HuH-7 (cell line): ENCODE results near the gene RABEPK.
"Not testable (repeated sequence)": the region's sequence is repeated elsewhere in the genome, so short reads cannot be mapped to it uniquely, and the experiment has no call there.

Source experiments
- DNase-seq: peaks from one replicate; pipeline ENCODE4 v3.0.0; 2011; ENCODE audit warnings: low spot score

The RABEPK gene, protein sequence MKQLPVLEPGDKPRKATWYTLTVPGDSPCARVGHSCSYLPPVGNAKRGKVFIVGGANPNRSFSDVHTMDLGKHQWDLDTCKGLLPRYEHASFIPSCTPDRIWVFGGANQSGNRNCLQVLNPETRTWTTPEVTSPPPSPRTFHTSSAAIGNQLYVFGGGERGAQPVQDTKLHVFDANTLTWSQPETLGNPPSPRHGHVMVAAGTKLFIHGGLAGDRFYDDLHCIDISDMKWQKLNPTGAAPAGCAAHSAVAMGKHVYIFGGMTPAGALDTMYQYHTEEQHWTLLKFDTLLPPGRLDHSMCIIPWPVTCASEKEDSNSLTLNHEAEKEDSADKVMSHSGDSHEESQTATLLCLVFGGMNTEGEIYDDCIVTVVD

DNA sequence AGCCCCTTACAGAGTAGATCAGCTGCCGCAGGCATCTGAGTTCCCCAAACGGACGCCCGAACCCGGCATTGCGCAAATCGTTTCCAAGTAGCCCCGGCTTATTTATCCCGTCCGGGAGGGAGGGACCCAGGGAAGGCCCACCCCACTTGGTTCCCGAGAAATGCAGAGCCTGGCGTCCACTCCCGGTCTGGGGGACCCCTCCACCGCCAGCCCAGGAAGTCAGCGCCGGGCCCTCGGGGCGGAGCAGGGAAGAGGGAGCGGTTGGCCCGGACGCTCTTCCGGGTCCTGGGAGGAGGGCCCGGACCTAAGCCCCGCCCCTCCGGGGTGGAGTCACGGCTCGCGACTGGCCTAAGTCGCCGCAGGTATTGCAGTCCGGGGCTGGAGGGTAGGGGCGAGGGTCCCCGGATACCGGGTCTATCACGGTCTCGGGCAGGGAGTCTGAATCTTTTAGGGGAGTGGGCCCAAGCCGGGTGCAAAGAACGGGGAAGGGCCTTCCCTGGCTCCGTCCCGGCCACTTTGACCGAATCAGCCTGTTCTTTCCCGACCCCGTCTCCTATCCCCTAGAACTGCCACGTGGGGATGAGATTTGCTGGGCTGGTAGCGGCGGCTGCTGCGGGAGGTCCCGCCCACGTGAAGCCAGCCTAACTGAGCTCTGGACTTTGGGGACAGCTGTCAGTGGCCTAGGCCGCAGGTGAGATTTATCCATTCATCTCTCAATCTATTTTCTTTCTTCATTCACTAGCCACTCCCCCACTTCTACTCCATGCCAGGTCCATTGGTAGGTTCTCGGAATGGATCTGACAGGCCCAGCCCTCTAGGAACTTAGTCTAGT, at the start of gene RABEPK:
Gene RABEPK (plus strand): TSS at position 327 of the 832 bp plus-strand sequence. CDS start 2,472 bp downstream, outside the sequence.
- peak; percentile 89 for DNase-seq

- DNase-seq: no peak
Measured at GRCh38 chr9:125151730-125152129, 48.6 kb upstream of the RABEPK start.

- no peak for DNase-seq
Measured at GRCh38 chr9:125153712-125154367, 46.5 kb upstream of the RABEPK start.

DNA sequence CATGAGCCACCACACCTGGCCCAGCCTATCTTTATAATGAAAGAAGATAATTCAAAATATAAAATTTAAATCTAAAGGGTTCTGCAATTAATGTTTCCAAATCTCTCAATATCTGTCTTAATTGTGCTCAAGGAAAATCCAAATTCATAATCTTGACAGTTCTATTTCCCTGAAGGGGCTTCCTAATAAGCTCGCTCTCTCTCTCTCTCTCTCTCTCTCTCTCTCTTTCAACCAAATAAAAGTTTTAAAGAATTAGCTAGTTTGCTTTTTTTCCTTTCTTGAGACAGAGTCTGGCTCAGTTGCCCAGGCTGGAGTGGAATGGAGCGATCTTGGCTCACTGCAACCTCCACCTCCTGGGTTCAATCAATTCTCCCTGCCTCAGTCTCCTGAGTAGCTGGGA, 43.8 kb upstream of the RABEPK start:
- no peak for DNase-seq

- no peak for DNase-seq
Measured at GRCh38 chr9:125160750-125161149, 39.6 kb upstream of the RABEPK start.

DNA sequence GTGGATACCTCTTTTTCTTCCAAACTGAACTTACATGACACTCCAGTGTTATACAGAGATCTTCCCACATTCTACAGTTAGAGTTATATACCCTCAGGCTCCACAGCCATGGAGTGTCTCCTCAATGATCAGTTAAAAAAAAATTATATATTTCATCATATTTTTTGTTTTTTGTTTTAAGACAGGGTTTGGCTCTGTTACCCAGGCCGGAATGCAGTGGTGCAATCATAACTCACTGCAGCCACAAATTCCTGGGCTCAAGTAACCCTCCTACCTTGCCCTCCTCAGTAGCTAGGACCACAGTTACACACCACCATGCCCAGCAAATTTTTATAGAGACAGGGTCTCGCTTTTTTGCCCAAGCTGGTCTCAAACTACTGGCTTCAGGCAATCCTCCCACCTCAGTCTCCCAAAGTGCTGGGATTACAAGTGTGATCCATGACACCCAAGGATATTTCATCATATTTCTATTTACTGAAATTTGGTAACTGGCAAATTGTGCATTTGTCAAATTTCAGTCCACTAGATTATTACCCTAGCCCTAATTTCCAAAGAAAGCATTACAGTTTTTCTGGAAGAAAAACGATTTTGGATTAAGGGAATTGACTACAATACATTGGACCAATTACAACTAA, 38.9 kb upstream of the RABEPK start:
- DNase-seq: no peak

- not testable (repeated sequence) for DNase-seq
Measured at GRCh38 chr9:125162891-125163290, 37.5 kb upstream of the RABEPK start.

DNA sequence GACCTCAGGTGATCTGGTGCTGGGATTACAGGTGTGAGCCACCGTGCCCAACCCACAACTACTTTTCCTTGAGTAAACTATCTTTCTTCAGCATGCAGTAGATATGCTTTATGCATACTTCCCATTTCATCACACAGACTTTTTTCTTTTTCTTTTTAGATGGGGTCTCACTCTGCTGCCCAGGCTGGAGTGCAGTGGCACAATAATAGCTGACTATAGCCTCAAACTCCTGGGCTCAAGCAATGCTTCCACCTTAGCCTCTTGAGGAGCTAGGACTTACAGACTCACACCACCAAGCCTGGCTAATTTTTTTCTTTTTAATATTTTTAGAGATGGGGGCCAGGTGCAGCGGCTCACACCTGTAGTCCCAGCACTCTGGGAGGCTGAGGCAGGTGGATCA, 33.6 kb upstream of the RABEPK start:
- no peak for DNase-seq

GRCh38 chr9:125169895-125170294, 30.4 kb upstream of the RABEPK start:
- no peak for DNase-seq

- no peak for DNase-seq
Measured at GRCh38 chr9:125172031-125172755, 28.1 kb upstream of the RABEPK start.

- no peak for DNase-seq
Measured at GRCh38 chr9:125176636-125177035, 23.7 kb upstream of the RABEPK start.

DNA sequence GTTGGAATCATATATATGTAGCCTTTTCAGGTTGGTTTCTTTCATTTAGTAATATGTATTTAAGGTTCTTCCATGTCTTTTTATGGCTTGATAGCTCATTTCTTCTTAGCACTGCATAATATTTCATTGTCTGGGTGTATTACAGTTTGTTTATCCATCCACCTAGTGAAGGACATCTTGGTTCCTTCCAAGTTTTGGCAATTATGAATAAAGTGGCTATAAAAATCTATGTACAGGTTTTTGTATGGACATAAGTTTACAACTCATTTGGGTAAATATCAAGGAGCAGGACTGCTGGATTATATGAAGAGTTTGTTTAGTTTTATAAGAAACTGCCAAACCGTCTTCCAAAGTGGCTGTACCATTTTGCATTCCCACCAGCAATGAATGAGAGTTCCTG, 22.5 kb upstream of the RABEPK start:
- DNase-seq: no peak

- DNase-seq: not testable (repeated sequence)
Measured at GRCh38 chr9:125179776-125180175, 20.6 kb upstream of the RABEPK start.

DNA sequence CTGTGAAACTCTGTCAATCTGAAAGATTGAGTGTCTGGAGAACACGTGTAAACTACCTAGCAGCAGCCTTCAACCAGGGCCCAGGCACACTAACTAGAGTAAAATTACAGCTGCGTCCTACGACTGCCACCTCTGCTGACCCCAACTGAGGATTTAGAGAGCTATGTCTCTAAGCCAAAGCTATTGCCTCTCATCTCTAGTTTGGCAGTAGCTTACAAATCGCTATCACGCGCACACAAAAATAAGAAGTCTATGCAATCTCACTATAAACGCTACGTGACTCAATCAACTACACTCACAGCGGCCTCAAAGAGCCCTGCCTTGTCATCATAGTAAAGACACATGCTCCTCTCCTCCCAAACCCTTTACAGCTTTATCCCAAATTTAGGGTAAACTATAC, 19.5 kb upstream of the RABEPK start:
- DNase-seq: no peak

- not testable (repeated sequence) for DNase-seq
Measured at GRCh38 chr9:125181756-125182155, 18.6 kb upstream of the RABEPK start.

DNA sequence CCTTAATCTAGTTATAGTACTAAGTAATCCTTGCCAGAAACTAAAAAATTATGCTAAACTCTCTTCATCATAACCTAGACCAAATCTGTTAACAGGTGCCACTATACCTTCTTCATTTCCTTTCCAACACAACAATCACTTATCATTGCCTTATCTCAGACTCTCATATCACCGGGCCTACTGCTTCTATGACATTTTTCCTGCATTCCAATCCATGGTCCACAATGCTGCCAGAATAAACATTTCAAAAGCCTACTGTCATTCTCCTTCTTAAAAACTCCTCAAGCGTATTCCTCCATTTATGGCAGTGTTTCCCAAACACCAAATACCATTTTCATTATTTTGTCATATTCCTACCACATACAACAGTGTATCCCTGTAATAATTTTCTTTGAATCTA, 17.3 kb upstream of the RABEPK start:
- no peak for DNase-seq

DNA sequence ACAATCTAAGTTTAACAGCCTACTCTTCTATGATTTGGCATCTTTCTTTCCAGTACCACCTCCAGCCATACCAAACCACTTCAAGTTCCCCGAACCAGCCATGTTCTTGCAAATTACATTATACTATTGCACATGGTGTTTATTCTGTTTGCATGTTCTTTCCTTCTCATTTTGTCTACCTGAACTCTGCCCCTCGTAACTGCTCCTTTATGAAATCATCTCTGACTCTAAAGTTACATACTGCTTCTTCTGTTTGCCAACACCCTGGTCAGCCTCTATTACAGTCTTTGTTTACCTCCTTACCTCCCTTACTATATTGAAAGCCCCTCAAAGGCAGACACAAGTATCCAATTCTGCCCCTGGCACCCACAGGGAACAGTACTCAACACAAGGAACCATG, 16.8 kb upstream of the RABEPK start:
- no peak for DNase-seq

DNA sequence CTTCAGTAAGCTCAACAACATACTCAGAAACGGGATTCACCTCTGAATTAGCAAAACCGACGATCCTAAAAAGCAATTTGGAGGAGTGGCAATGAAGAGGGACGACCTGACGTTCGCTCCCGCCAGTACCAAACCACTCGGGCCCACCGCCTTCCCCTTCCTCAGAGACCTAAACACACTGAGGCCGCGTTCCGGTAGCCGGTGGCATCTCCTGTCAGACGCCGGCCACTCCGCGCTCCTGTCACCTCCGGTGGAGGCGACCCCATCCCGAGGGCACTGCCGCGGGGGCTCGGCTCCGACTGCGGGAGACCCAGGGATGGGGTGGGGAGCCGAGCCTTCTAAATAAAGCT, 11.4 kb upstream of the RABEPK start:
- DNase-seq: peak; percentile 23

DNA sequence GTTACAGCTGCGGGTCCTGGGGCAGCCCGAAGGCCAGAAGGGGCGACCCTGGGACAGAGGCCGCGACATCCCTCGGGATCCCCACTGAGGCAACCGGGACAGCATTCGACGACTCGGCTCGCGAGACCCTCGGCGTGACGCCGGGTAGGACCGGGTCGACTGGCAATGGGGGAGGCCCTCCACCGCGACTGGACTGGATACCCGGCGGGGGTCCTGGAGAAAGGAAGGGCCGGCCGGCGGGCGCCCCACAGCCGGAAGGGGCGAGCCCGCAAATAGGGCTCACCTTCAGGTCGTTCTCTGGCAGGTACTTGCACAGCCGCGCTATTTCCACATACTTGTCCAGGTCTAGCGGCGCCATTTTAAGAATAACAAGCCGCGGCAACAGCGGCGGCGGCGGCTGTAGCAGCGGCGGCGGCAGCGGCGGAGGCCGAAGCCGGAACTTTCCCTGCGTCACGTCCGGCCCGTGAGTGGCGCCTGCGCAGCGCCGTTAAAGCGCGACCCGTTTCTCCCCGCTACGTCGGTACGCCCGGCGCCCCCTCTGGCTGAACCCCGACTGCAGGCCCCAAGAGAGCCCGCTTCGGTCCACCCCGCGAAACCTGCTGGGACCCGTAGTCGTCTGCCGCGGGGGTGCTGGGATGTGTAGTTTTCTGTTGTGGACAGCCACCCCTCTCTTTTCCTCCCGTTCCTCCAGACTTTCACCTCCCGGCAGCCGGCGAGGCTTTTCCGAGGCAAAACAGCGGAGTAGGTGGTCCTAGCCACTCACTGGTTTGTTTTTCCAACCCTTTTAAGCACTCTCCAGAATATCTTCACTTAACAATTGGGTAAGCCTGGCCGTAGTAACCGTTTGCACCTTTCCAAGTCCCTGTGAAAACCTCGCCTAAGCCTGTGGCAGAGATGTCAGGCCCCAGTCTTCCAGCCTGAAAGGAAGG, 10.7 kb upstream of the RABEPK start, which contains the start of gene PPP6C:
Gene PPP6C (minus strand): TSS at position 443 of the 929 bp plus-strand sequence. CDS start 85 bp downstream, at position 358.
- peak; percentile 94 for DNase-seq

DNA sequence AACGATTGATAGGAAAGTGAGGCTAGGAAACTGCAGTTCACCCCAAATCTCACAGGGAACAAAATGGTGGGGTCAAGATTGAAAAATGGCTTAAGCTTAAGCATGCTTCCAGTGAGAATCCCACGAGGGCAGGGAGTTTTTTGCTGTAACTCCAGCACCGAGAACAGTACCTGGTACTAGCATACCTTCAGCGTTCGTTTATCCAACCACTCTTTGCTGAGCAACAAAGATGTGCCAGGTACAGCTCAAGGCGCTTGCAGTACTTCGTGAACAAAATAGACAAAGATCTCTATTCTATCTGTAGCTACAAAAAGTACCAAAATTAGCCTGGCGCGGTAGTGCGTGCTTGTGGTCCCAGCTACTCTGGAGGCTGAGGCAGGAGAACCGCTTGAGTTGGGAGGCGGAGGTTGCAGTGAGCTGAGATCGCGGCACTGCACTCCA, 10.0 kb upstream of the RABEPK start:
- DNase-seq: no peak
